PC-3 (cell line): Measurements from ENCODE around the gene ADARB2. TPM values are rescaled to one million over a fixed set of nuclear protein-coding genes. Genes with fewer than 3 reads are reported as not detected.

Experiments used
- ATAC-seq: fragments of 200-7000 bp; cut with Tn5 transposase; 2 replicates; pipeline ENCODE4 v1.9.1; 2020; ENCODE audit warnings: mild to moderate bottlenecking, moderate library complexity
- BruUV-seq: library from RNA; stranded (reverse); fragments of 400-500 nt; replicated peaks from 2 replicates; lab custom pipeline; 2021; lab: Mats Ljungman, UMichigan
- CTCF ChIA-PET: fragments of 300-600 bp; sonication (Branson Sonifier 250); formaldehyde crosslinking; loops from one replicate; lab custom pipeline; 2022; ENCODE audit warnings: antibody characterized with exemption; lab: Charles Lee
- POLR2A ChIA-PET: fragments of 300-600 bp; sonication (Branson Sonifier 250); formaldehyde crosslinking; loops from one replicate; lab custom pipeline; 2022; ENCODE audit warnings: antibody characterized with exemption; ENCODE audit not compliant: unreplicated experiment; lab: Charles Lee
- DNase-seq: peaks from one replicate; pipeline ENCODE4 v3.0.0-alpha.2; 2015
- H2AFZ ChIP-seq: fragments of 300-600 bp; sonication (generic); 2 replicates; pipeline ENCODE4 v1.6.0; 2016; ENCODE audit warnings: antibody characterized with exemption, low read length
- H3F3A ChIP-seq: fragments of 300-600 bp; sonication (generic); one replicate; pipeline ENCODE4 v1.6.0; 2017; ENCODE audit warnings: antibody characterized with exemption, low read length, control low read depth, mild to moderate bottlenecking; ENCODE audit not compliant: unreplicated experiment
- H3K27ac ChIP-seq: fragments of 300-600 bp; sonication (generic); 2 replicates; pipeline ENCODE4 v1.5.1; 2016; ENCODE audit warnings: mild to moderate bottlenecking, low read length
- H3K27me3 ChIP-seq: fragments of 300-600 bp; sonication (generic); 2 replicates; pipeline ENCODE4 v1.6.1; 2016; ENCODE audit warnings: low read length, mixed read lengths
- H3K36me3 ChIP-seq: fragments of 300-600 bp; sonication (generic); 2 replicates; pipeline ENCODE4 v1.6.1; 2016; ENCODE audit warnings: low read depth, mixed run types, low read length, mixed read lengths
- H3K4me1 ChIP-seq: fragments of 300-600 bp; sonication (generic); 2 replicates; pipeline ENCODE4 v1.5.1; 2016; ENCODE audit warnings: low read length; ENCODE audit not compliant: insufficient read depth
- H3K4me2 ChIP-seq: fragments of 300-600 bp; sonication (generic); 2 replicates; pipeline ENCODE4 v1.6.0; 2016; ENCODE audit warnings: low read length
- H3K4me3 ChIP-seq: fragments of 300-600 bp; sonication (generic); 2 replicates; pipeline ENCODE4 v1.5.1; 2016; ENCODE audit warnings: mild to moderate bottlenecking, low read length, mixed read lengths
- H3K79me2 ChIP-seq: fragments of 300-600 bp; sonication (generic); 2 replicates; pipeline ENCODE4 v1.6.1; 2017; ENCODE audit warnings: low read length, mixed read lengths
- H3K9ac ChIP-seq: fragments of 300-600 bp; sonication (generic); 2 replicates; pipeline ENCODE4 v1.6.0; 2016; ENCODE audit warnings: mild to moderate bottlenecking, low read length
- H3K9me2 ChIP-seq: fragments of 300-600 bp; sonication (generic); replicated peaks from 2 replicates; pipeline ENCODE4 v1.6.1; 2016; ENCODE audit warnings: mixed run types, low read length, mixed read lengths
- H3K9me3 ChIP-seq: fragments of 300-600 bp; sonication (generic); 2 replicates; pipeline ENCODE4 v1.6.1; 2016; ENCODE audit warnings: low read length, mixed read lengths
- H4K20me1 ChIP-seq: fragments of 300-600 bp; sonication (generic); 2 replicates; pipeline ENCODE4 v1.6.1; 2016; ENCODE audit warnings: low read length, mixed read lengths
- EZH2 ChIP-seq: fragments of 300-600 bp; sonication (generic); IDR thresholded peaks from one replicate; pipeline ENCODE4 v1.6.1; 2017; ENCODE audit warnings: antibody characterized with exemption, mild to moderate bottlenecking, low read length; ENCODE audit not compliant: unreplicated experiment
- EZH2phosphoT487 ChIP-seq: fragments of 300-600 bp; sonication (generic); IDR thresholded peaks from 2 replicates; pipeline ENCODE4 v1.6.1; 2018; ENCODE audit warnings: mild to moderate bottlenecking, antibody characterized with exemption, low read length, borderline replicate concordance
- intact Hi-C: fragments of 100-400 bp; cut with micrococcal nuclease; formaldehyde crosslinking; loops from 2 replicates; pipeline ENCODE4 v1.9.0; 2023
- total RNA-seq: library from RNA; depleted of rRNA; stranded (reverse); fragments of >200 nt; gene quantifications from 2 replicates; pipeline ENCODE4 v1.2.3, GENCODE V29; 2014
- TF ChIP-seq, protein P1 (sequence below): fragments of 300-600 bp; sonication (generic); conservative IDR thresholded peaks from 2 replicates; pipeline ENCODE4 v1.5.1; 2017; ENCODE audit warnings: antibody characterized with exemption, low read depth, mild to moderate bottlenecking, low read length

The ADARB2 gene
- total RNA-seq, 1 experiment from 2014 or later, result not detected

DNA sequence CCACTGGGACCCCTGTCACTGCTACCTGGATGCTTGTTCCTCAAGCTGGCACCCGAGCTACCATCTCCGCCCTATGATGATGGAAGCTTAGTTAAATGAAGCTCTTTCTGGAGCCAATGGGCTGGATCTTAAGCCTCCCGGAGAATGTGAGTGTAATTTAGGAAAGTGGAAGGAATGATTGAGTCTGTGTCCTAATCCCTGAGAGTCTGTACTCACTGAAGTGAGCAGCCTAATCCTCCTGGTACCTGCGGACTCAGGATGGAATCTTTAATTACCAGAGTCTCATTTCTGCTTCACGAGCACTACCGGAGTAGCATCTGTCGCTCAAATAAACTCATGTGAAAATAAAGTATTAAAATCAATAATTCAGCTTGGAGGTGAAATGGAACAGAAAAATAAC lies 425.6 kb downstream of the ADARB2 start:
- Histone ChIP-seq H3K9ac (no peak overlapping the region), H4K20me1 (no peaks in the 10 kb centered on the region), H3K4me3 (no peak overlapping the region), H3K27ac (no peak overlapping the region), H3K4me1 (no peaks in the 10 kb centered on the region), H3F3A (no peaks in the 10 kb centered on the region), H2AFZ (no peak overlapping the region), H3K79me2 (no peaks in the 10 kb centered on the region), H3K9me3 (no peaks in the 10 kb centered on the region), H3K9me2 (no peaks in the 10 kb centered on the region), H3K36me3 (no peaks in the 10 kb centered on the region), H3K27me3 (no peaks in the 10 kb centered on the region), H3K4me2 (no peak overlapping the region)
- TF ChIP-seq EZH2, result no peak
- TF ChIP-seq, protein P1, sequence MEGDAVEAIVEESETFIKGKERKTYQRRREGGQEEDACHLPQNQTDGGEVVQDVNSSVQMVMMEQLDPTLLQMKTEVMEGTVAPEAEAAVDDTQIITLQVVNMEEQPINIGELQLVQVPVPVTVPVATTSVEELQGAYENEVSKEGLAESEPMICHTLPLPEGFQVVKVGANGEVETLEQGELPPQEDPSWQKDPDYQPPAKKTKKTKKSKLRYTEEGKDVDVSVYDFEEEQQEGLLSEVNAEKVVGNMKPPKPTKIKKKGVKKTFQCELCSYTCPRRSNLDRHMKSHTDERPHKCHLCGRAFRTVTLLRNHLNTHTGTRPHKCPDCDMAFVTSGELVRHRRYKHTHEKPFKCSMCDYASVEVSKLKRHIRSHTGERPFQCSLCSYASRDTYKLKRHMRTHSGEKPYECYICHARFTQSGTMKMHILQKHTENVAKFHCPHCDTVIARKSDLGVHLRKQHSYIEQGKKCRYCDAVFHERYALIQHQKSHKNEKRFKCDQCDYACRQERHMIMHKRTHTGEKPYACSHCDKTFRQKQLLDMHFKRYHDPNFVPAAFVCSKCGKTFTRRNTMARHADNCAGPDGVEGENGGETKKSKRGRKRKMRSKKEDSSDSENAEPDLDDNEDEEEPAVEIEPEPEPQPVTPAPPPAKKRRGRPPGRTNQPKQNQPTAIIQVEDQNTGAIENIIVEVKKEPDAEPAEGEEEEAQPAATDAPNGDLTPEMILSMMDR, result no peak
- no peak for TF ChIP-seq EZH2phosphoT487
- intact Hi-C loops, result no loop called here
- no TSS peak for BruUV-seq
- CTCF ChIA-PET, result no interaction called here
- POLR2A ChIA-PET, result no interaction called here
- ATAC-seq, result no peak
- DNase-seq, result no peak

GRCh38 chr10:1310271-1310789 lies 427.0 kb downstream of the ADARB2 start:
- POLR2A ChIA-PET, result no interaction called here

More at GRCh38 chr10:1310271-1310789, 427.0 kb downstream of the ADARB2 start:
- intact Hi-C loops, result no loop called here
- Histone ChIP-seq H3K4me2 (no peak overlapping the region), H4K20me1 (no peaks in the 10 kb centered on the region), H3K27me3 (no peaks in the 10 kb centered on the region), H3K9ac (no peak overlapping the region), H2AFZ (no peak overlapping the region), H3K4me1 (no peaks in the 10 kb centered on the region), H3F3A (no peaks in the 10 kb centered on the region), H3K79me2 (no peaks in the 10 kb centered on the region), H3K36me3 (no peaks in the 10 kb centered on the region), H3K27ac (no peak overlapping the region), H3K4me3 (no peak overlapping the region), H3K9me3 (no peaks in the 10 kb centered on the region), H3K9me2 (no peaks in the 10 kb centered on the region)
- TF ChIP-seq, protein P1, result no peak
- no peak for TF ChIP-seq EZH2
- no peak for TF ChIP-seq EZH2phosphoT487
- CTCF ChIA-PET, result no interaction called here
- DNase-seq (no peak), ATAC-seq (no peak)
- no TSS peak for BruUV-seq
